NCI-H1436 (cell line): ENCODE results near the gene ZNF443.
"Not testable (repeated sequence)": the region's sequence is repeated elsewhere in the genome, so short reads cannot be mapped to it uniquely, and the experiment has no call there.

ENCODE experiments used
- DNase-seq: peaks from one replicate; lab custom pipeline; 2025; lab: John Stamatoyannopoulos, UW

Gene ZNF443

DNA sequence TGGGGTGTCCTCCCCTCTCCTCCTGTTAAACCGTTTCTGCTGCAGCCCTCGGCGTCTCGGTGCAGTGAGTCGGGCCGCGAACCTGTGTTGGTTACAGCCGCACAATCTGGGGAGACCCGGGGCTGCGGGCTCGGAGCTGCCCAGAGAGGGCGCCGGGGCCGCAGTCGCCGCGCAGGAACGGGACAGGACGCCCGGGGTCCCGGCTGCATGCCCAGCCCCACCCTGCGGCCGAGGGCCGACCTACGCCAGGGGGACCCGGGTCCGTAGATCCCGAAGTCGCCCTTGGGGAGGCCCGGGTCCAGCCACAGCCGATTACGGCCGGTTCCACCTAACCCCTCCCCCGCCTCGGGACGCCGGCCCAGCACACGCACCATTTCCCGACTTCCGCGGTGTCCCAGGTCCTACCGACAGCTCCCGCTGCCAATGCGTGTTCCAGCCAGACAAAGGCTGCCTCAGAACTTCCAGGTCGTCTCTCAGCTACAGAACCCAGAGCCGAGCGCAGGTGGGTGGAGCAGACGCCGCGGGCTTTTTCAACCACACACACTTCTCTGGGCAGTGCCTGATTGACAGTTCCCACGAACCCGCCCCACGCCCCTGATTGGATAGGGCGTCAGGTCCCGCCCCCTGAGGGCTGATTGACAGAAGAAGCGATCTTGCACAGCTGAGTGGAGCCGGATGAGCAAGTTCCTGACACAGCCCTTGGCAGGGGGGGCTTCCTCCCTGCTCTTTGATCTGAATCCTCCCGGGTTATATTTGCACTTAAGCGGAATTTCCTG lies at the start of gene ZNF443:
Gene ZNF443, minus strand, starts transcription at position 481 of the 776 bp plus-strand sequence. Its CDS starts 107 bp downstream, at position 374.
- peak; percentile 93 for DNase-seq

DNA sequence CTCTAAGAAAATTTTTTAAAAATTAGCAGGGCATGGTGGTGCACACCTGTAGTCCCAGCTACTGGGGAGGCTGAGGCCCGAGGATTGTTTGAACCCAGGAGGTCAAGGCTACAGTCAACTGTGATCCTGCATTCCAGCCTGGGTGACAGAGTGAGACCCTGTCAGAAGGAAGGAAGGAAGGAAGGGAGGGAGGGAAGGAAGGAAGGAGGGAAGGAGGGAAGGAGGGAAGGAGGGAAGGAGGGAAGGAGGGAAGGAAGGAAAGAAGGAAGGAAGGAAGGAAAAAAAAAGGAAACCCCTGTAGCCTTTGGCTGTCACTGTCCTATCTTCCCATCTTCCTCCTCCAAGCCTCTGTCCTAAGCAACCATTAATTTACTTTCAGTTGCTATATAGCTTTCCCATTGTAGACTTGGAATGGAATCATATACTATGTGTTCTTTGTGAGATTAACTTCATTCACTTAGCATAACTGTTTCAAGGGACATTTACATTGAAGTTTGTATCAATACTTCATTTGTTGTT lies 45.5 kb upstream of the ZNF443 start:
- DNase-seq, result not testable (repeated sequence)

DNA sequence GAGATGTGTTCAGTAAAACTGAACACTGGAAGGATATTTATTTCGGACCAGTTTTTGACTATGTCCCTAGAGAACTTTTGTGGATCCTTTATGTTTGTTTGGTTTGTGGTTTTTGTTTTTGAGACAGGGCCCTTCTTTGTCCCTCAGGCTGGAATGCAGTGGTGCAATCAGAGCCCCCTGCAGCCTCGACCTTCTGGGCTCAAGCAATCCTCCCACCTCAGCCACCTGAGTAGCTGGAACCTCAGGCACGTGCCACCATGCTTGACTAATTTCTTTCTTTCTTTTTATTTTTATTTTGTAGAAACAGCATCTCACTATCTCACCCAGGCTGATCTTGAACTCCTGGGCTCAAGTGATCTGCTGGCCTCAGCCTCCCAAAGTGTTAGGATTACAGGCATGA lies 44.8 kb upstream of the ZNF443 start:
- no peak for DNase-seq

DNA sequence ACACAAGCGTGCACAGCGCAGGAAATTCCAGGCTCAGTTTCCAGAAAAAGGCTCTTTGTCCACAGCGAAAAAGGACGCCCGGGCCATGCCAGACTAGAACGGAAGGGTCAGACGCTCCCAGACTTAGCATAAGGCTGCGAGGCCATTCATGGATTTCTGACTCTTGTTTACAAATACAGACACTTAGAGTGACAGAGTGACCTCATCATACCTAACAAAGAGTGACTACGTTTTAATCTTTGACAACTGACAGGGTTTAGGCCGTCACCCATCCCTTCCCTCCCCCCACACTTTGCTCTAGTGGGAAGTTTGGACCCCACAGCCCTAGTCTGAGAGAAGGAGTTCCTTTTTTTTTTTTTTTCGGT lies 44.2 kb upstream of the ZNF443 start:
- no peak for DNase-seq

DNA sequence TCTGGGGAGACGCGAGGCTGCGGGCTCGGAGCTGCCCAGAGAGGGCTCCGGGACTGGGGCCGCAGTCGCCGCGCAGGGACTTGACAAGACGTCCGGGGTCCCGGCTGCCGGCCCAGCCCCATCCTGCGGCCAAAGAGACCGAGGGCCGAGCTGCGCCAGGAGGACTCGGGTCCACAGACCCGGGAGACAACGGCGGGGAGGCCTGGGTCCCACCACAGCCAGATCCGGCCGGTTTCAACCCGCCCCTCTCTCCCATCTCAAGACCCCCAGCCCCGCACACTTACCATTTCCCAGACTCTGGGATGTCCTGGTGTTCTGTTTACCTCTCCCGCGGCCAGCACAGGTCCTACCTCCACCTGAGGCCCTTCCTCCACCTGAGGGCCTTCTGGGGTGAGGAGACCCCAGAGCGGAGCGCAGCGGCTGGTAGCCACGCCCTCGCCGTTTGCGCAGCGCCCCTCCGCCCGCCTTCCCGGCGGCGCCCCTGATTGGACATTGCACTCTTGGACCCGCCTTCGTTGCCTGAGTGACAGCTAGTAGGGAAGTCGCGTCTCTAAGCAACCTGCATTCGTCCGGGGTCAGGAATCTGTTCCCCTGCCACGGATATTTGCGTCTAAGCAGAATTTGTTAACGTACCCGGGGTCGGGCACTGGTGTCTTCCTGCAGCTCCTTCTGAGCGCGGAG lies 43.7 kb upstream of the ZNF443 start, which contains the start of gene ZNF709:
Gene ZNF709, minus strand, starts transcription at position 446 of the 681 bp plus-strand sequence. Its CDS starts 159 bp downstream, at position 287.
- DNase-seq, result peak; percentile 90

DNA sequence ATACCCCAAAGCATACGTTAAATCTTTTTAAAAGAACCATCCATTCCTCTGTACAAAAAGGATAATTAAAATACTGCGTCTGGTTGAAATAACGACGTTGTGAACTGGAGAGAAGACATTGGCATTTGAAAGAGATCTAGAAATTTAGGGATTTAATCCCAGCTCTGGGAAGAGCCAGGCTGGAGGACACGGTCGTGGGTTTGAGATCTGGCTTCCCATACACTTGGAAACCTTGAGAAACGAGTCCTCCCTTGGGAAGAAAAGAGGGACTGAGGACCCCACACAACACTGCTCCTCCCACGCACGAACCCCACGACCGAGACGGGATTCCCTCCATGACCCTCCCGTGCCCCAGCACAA lies 43.2 kb upstream of the ZNF443 start:
- DNase-seq, result no peak

DNA sequence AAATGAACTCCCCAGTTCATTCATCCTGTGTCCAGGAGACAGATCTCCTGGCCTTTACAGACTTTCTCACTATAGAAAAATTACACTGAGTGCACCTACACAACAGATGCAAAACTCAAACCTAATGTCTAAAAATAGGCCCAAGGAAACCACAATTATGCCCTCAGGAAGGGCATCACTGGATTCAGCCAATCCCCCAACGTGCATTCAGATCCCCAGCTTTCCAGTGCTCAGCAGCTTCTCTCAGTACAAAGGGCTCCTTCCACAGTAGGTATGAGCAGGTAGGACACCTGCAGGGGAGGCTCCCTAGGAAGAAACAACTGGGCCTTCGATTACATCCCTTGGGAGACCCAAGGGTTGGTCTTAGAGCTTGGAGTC lies 41.7 kb upstream of the ZNF443 start:
- no peak for DNase-seq

DNA sequence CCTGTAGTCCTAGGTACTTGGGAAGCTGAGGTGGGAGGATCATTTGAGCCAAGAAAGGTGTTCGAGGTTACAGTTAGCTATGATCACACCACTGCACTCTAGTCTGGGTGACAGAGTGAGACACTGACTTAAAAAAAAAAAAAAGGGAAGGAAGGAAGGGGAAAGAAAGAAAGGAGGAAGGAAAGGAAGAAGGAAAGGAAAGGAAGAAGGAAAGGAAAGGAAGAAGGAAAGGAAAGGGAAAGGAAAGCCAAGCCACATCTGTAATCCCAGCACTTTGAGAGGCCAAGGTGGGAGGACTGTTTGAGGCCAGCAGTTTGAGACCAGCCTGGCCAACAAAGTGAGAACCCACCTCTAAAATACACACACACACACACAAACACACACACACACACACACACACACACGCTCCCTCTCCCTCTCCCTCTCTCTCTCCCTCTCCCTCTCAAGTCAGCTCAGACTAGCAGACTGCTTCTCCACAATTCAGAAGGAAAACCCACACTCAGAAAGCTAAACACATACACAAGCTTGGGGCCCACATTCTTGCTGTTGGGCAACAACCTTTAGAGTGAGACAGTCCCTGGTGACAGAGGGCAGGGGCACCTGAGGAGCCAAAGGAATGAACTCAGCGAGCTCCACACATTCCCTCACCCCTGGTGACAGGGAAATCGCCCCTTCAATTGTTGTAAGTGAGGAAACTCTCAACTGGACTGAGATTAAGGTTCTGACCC lies 41.1 kb upstream of the ZNF443 start:
- DNase-seq, result no peak

DNA sequence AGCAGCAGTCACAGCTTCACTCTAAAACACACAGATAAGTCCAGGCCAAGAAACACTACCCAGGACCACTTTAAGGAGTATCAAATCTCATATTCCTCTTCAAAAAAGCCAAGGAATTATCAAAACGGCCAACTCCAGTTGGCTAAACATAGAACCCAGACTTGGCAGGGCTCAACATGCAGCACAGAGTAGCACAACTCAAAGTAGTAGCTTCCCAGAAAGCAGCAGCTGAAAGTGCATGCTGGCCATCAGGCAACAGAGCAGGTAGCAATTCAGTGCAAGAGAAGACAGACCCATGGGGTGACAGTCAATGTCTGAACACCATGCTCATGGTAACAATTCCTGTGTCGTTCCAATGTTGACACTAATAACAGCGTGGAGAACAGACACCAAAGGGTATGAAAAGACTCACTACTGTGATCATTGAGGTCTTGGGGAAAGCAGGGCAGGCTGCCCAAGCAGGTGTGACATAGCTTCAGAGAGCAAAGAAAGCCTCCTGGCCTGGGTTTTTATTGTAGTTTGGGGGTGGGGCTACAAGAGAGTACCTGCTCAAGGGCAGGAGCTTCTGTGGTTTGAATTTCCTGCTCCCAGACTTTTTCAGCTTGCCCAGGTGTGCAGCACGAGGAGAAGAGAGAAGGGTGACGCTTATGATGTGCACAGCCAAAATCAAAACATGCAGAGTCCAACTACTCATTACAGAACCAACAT lies 37.6 kb upstream of the ZNF443 start:
- no peak for DNase-seq

DNA sequence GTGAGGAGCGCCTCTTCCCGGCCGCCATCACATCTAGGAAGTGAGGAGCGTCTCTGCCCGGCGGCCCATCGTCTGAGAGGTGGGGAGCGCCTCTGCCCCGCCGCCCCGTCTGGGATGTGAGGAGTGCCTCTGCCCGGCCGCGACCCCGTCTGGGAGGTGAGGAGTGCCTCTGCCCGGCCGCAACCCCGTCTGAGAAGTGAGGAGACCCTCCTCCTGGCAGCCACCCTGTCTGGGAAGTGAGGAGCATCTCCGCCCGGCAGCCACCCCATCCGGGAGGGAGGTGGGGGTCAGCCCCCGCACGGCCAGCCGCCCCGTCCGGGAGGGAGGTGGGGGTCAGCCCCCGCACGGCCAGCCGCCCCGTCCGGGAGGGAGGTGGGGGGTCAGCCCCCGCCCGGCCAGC lies 26.8 kb upstream of the ZNF443 start:
- not testable (repeated sequence) for DNase-seq

DNA sequence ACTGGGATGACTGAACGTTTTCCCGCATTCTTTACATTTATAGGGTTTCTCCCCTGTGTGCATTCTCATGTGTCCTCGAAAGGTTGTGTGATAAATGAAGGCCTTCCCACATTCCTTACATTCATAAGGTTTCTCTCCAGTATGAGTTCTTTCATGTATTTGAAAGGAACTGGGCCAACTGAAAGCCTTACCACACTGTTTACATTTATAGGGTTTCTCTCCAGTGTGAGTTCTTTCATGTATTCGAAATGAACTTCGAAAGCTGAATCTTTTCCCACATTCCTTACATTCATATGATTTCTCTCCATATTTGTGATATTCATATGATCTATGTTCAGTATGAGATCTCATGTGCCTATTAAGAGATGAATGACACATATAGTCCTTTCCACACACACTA lies 24.4 kb upstream of the ZNF443 start:
- no peak for DNase-seq

DNA sequence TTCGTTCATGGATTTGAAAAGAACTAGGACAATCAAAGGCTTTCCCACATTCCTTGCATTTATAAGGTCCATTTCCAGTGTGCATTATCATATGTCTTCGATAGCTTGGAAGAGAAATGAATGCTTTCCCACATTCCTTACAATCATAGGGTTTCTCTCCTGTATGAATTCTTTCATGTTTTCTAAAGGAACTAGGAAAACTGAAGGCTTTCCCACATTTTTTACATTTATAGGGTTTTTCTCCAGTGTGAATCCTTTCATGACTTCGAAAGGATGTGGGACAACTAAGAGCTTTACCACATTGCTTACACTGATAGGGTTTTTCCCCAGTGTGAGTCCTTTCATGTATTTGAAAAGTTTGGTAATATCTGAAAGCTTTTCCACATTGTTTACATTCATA lies 23.9 kb upstream of the ZNF443 start:
- no peak for DNase-seq

DNA sequence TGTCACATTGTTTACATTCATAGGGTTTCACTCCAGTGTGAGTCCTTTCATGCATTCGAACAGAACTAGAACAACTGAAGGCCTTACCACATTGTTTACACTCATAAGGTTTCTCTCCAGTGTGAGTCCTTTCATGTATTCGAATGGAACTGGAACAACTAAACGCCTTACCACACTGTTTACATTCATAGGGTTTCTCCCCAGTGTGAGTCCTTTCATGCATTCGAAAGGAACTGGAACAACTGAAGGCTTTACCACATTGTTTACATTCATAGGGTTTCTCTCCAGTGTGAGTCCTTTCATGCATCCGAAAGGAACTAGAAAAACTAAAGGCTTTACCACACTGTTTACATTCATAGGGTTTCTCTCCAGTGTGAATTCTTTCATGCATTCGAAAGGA lies 23.3 kb upstream of the ZNF443 start:
- not testable (repeated sequence) for DNase-seq

DNA sequence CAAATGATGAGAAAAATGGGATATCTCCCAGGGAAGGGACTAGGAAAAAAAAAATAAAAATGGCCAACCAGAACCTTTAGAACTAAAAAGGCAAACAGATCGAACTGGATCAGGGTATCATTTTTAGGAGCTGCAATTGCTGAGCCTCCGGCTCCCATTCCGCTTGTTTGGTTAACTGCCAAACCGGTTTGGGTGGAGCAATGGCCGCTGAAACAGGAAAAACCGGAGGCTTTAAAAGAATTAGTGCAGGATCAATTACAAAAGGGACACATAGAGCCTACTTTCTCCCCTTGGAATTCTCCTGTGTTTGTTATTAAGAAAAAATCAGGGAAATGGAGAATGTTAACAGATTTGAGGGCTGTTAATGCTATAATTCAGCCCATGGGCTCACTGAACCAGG lies 12.7 kb upstream of the ZNF443 start:
- DNase-seq, result no peak

DNA sequence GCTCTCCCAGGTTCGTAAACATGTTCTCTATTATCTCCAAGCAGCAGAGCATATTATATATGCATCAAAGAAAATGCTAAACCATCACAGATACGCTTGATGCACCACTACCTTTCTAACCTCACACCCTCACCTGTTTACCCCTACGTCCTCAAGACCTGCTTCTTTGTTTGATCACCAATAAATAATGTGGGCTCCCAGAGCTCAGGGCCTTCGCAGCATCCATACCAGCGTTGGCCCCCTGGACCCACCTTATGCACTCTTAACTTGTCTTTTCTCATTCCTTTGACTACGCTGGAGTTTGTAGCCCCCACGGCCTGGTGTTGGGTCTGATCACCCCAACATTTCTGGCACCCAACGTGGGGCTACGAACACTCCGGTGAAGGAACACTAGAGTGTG lies 10.0 kb upstream of the ZNF443 start:
- DNase-seq, result no peak

DNA sequence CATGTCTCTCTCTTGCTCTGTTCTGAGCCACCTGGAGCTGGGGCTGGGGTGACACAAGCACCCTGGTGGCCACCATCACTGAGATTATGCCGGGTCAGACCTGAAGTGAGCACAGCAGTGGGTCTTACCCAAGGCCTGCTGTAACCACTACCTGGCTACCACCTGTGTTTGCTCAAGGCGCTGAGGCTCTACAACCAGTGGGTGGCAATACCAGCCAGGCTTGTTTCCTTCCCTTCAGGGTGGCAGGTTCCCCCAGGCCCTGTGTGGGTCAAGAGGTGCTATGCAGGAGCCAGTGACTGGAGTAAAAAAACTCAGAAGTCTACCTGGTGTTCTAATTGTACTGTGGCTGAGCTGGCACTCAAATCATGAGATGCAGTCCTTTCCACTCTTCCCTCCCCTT lies 8.0 kb upstream of the ZNF443 start:
- no peak for DNase-seq

DNA sequence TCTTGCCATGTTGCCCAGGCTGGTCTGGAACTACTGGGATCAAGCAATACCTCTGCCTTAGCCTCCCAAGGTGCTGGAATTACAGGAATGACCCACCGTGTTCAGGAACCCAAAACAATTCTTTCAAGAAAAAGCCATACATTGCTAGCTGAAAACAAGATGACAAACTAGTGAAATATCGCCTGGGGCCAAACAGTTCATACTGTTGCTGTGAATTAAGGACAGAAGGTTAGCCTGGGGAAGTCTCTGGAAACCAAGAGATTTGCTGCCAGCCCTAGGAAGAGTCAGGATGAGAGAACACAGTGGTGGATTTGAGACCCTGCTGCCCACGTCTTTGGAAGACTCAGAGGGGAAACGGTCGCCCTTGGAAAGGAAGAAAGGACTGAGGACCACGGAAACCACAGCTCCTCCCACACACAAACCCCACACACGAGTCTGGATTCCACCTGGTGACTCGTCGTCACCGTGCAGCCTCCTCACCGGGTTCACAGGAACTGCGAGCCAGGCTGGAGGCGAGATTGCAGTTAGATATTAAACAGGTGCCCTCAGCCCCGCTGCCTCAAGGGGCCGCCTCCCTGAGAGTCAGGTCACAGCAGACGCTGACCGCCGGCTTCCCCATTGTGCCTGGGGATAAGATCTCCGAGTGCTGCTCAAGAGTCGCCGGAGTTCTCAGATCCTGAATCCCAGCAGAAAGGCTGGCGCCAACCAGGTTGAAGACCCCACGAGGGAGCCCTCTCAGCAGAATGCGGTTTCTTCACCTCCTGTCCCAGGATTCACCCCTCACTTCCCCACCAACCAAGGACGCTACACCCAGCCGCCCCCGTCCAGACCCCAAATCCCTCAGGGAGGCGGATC lies 908 bp downstream of the ZNF443 start:
- not testable (repeated sequence) for DNase-seq

DNA sequence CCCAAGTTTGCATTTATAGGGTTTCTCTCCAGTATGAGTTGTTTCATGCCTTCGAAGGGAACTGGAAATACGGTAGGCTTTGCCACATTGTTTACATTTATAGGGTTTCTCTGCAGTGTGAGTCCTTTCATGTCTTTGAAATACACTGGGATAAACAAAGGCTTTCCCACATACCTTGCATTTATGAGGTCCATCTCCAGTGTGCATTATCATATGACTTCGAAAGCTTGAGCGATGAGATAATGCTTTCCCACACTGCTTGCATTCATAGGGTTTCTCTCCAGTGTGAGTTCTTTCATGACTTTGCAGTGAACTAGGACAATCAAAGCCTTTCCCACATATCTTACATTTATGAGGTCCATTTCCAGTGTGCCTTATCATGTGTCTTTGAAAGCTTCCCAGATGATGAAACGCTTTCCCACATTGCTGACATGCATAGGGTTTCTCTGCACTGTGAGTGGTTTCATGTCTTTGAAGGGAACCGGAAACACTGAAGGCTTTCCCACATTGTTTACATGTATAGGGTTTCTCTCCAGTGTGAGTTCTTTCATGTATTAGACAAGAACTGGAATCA lies 10.0 kb downstream of the ZNF443 start:
- not testable (repeated sequence) for DNase-seq

DNA sequence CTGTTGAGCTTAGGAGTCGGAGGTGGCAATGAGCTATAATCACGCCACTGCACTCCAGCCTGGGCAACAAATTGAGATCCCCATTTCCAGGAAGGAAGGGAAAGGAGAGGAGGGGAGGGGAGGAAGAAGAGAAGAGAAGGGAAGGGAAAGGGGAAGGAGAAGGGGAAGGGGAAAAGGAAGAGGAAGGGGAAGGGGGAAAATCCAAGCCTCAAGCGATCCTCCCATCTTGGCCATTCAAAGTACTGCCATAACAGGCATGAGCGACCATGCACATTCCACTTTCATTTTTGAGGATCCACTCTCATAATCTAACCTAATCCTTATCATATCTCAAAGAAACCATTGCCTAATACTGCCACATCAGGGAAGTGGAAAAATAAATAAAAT lies 14.9 kb downstream of the ZNF443 start:
- DNase-seq, result no peak

DNA sequence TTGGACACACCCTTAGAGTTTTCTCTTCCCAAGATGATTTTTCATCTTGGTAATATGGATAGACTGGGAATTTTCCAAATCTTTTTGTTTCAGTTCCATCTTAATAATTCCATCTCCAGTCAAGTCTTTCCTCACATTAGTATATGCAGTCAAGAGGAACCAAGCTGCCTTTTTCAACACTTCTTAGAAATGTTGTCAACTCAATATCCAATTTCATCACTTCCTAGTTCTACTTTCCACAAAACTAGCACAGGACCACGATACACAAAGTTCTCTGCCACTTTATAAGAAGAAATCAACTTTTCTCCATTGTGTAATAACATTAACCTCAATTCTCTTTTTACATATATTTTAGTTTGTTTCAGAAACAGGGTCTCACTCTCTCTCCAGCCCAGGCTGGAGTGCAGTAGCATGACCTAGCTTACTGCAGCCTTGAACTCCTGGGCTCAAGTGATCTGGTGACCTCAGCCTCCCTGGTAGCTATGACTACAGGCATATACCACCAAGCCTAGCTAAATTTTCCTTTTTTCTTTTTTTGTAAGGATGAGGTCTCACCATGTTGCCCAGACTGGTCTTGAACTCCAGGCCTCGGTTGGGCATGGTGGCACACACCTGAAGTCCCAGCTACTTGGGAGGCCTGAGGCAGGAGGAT lies 15.5 kb downstream of the ZNF443 start:
- no peak for DNase-seq
